ENCODE data around the gene C11orf97.
"Not testable (repeated sequence)": the region's sequence is repeated elsewhere in the genome, so short reads cannot be mapped to it uniquely, and the experiment has no call there.

C11orf97 gene

DNA sequence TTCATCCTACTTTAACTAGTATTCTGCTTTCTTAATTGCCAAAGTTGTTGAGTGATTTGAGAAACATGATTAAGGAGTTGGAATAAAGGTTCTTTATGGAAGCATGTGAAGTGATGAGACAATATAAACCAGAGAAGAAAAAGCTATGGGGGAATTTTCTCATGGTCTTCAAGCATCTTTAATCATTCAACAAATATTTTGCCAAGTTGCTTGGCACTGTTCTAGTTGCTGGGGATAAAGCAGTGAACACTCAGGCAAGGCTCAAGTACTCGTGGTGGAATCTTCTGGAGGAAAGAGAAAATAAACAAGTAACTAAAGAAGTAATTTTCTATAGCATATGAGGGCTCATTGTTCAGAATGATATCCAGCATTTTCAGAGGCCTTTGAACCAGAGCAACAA lies 45.7 kb downstream of the C11orf97 start:
- DNase-seq (ENCODE audit: low spot score) = no peak

DNA sequence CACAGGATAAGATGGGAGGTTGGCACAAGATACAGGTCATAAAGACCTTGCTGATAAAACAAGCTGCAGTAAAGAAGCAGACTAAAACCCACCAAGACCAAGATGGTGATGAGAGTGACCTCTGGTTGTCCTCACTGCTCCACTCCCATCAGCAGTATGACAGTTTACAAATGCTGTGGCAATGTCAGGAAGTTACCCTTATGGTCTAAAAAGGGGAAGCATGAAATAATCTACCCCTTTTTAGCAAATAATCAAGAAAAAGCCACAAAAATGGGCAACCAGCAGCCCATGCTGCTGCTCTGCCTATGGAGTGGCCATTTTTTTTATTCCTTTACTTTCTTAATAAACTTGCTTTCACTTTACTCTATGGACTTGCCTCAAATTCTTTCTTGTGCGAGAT lies 46.2 kb downstream of the C11orf97 start:
- DNase-seq (ENCODE audit: low spot score) = no peak

DNA sequence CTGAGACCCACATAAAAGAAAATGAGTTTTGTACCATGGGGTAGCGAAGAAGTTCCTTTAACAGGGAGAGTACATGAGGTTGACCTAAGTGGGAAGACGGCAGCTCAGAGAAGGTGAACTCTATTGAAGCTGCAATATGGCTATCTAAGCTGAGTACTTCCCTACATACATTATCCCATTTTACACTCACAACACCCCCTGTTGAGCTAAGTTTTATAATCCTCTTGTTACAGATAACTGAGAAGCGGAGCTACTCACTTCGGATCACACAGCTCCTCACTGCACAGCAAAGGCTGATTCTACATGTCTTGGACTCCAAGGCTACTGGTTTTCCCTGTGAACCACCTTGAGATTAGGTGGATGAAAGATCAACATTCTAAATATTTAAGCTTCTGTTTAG lies 46.7 kb downstream of the C11orf97 start:
- DNase-seq (ENCODE audit: low spot score) = no peak

DNA sequence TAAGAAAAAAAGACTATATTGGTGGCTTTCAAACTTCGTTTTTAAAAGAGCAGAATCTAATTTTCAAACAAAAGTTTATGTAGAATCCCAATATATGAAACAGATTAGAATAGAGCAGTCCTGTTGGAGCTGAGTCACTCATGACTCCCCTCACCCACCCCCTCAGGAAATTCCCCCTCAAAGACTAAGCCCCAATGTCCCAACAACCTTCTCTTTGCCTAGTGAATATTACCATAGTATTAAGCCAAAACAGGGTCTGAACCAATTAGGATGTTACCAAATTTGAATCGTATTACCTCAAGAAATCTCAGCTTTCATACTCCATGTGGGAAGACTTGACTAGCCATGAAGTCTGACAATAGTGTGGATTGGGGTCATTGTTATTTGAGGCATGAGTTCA lies 47.1 kb downstream of the C11orf97 start:
- no peak for DNase-seq (ENCODE audit: low spot score)

DNA sequence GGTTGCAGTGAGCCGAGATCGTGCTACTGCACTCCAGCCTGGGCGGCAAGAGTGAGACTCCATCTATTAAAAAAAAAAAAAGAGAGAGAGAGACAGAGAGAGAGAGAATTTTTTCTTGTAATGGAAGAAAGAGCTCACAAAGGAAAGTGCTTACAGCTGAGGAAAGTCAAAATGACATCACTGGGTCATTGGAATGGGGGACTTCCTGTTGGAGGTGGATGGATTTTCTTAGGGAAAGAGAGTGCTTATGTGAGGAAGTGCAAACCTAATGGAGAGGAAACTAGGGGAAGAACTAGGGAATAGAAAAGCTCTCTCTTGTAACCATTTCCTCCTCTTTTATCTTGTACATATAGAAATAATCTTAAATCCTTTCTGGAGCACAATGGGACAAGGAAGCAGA lies 48.6 kb downstream of the C11orf97 start:
- no peak for DNase-seq (ENCODE audit: low spot score)

DNA sequence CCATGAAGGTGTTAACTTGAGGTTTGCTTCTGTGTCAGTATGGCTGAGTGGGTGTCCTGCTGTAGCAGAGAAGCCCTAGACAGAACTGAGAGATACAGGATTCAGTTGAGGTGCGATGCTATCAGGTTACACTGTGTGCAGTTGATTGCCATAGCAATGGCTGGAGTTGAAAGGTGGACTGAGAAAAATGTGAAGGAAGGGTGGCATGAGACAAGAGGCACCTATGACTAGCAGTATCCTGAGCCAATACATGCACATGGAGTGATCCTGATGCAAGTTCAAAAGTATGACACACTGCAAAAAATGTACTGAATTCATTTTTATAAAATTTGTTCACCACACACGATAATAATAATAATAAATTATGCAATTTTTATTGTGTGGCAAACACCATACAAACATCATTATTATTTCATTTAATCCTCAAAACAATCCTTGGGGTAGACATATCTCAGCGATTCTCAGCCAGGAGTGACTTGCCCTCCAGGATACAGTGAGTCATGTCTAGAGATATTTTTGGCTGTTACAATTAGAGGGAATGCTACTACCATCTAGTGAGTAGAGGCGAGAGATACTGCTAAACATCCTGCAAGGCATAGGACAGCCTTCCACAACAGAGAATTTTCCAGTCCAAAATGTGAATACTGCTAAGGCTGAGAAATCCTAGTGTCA lies 51.1 kb downstream of the C11orf97 start:
- DNase-seq (ENCODE audit: low spot score) = no peak

DNA sequence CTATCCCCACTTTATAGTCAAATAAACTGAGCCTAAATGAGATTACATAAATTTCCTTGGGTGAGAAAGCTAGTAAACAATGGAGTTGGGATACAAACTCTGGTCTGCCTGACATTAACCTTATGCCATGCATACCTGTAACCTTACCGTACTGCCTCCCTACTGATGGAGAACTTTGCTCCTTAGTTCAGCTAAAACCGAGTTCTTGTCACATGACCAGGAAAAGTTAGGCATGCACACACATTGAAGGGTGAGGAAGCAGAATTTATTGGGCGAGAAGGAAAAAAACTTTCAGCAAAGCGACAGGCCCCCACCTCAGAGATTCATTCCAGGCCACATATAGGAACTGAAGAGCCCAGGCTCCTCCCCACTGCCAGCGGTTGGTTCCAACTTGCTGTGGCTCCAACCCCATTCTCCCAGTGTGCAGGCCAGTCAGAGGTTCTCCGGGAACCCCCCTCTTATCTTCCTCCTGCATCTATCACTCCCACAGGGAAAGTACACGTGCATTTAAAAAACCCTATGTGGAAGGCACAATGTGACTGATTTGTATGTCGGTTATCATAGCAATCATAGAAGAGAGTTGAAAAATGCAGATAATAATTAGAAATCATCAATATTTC lies 51.7 kb downstream of the C11orf97 start:
- DNase-seq (ENCODE audit: low spot score) = no peak

DNA sequence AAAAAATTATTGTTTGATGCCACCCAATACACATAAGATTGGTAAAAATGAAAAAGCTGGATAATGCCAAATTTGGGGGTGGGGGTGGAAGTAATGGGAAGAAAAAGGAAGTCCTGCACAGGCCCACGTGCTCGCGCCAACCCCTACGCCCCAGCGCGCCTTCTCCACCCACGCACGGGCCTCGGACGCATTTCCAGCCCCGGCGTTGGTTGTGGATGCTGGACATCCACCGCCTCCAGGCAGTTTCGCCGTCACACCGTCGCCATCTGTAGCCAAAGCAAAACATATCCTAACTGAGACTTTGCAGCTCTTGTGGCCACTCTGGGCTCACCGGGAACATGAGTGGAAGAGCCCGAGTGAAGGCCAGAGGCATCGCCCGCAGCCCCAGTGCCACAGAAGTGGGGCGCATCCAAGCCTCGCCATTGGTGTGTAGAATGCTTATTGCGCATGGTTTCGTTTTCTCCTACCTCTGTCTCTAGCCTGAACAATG lies 55.0 kb downstream of the C11orf97 start, which contains the start of gene PIWIL4:
PIWIL4 (plus strand) TSS at position 188 of the 490 bp plus-strand sequence; CDS start at position 339, 151 bp downstream.
- DNase-seq (ENCODE audit: low spot score) = no peak

DNA sequence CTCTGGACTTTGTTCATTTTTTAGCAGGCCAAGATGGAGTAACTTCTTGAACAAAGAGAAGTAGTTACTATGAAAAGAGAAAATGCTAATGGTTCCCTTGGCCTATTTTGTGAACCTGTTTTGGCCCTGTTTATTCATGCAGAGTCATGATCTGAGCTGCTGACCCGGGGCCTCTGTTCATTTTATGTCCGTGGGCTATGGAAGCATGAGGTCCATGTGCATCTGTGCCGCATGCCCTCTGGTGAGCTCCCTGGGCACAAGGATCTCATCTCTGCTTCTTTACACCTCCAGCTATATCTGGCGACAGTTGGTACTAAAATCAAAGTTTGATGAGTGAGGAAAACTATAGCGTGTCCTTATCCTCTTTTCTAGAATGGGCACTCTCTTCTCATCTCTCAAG lies 55.9 kb downstream of the C11orf97 start:
- DNase-seq (ENCODE audit: low spot score) = no peak

DNA sequence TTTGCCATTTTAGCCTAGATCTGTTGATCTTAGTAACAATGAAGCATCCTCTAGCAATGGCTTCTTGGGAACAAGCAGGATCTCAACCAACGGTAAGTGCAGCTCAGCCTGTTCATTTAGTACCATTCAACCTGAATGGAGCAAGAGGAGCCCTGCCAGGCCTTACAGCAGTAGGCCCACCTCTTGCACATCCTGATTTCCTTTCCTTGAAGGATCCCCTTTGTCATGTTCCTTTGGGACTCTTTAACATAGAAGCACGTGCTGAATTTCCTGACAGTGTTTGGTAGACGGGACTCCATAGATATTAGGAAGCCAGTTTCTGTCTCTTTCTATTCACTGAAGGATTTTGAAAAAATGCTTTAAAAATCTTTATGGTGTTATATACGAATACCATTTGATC lies 56.5 kb downstream of the C11orf97 start:
- no peak for DNase-seq (ENCODE audit: low spot score)

DNA sequence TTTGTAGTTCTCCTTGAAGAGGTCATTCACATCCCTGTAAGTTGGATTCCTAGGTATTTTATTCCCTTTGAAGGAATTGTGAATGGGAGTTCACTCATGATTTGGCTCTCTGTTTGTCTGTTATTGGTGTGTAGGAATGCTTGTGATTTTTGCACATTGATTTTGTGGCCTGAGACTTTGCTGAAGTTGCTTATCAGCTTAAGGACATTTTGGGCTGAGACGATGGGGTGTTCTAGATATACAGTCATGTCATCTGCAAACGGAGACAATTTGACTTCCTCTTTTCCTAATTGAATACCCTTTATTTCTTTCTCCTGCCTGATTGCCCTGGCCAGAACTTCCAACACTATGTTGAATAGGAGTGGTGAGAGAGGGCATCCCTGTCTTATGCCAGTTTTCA lies 60.7 kb downstream of the C11orf97 start:
- not testable (repeated sequence) for DNase-seq (ENCODE audit: low spot score)

DNA sequence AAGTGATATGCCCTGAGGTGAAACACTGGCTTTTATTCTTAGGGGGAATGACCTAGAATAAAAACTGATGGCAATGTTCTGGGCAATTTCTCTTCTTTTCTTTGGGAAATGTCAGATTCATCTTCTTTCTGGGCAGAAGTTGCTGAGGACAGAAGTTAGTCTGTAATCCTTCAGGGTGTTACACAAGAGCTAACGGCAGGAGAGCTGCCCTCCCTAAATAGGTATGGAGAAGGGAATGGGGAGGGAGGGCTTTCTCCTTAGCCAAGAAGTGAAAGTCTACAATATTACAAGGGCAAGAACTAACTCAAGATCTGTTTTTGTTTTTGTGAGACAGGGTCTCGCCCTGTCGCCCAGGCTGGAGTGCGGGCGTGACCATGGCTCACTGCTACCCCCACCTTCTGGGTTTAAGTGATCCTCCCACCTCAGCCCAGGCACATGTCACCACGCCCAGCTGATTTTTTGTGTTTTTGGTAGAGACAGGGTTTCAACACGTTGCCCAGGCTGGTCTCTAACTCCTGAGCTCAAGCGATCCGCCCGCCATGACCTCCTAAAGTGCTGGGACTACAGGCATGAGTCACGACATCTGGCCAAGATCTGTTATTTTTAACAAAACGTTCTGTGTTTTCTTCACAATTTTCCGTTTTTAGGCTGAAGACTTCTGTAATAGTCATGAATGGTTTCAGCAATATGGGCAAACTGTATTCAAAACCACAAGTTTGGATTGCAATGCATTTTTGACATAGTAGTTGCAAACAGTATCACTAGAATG lies 62.1 kb downstream of the C11orf97 start:
- no peak for DNase-seq (ENCODE audit: low spot score)

DNA sequence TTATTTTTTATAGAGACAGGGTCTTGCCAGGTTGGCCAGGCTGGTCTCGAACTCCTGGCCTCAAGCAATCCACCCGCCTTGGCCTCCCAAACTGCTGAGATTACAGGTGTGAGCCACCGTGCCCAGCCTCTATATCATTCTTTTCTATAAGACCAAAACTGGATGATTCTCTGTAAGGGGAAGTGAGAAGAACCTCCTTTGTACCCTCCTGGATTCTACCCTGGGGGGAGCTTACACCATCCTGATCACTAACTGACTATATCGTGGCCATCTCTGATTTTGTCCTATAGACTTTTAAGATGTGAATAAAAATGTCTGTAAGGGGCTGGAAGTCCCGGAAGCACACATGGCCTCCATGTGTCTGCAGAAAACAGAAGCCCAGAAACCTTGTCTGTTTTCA lies 64.0 kb downstream of the C11orf97 start:
- no peak for DNase-seq (ENCODE audit: low spot score)

DNA sequence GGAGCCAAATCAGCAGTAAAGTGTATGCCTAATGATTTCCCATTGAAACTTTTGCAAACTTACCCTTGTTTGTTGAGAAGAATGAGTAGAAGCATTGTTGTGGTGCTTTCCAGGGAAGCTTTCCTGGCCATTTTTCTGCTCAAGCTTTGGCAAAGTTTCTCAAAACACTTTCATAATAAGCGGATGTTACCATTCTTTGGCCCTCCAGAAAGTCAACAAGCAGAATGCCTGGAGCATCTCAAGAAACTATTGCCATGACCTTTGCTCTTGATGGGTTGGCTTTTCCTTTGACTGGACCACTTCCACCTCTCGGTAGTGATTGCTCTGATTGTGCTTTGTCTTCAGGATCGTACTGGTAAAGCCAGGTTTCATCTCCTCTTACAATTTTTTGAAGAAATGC lies 65.6 kb downstream of the C11orf97 start:
- DNase-seq (ENCODE audit: low spot score) = no peak

All from cerebellar cortex (tissue), 1 donor.